SK-N-MC (cell line): Measurements from ENCODE around the gene XPOT.
A peak's percentile ranks its signal among the peaks of the same experiment; 100 is the strongest.

Source experiments
- DNase-seq: peaks from one replicate; pipeline ENCODE4 v3.0.0-alpha.2; 2011; ENCODE audit warnings: low read depth, low spot score
- H3K27ac ChIP-seq: fragments of 200-600 bp; sonication (generic); 2 replicates; pipeline ENCODE4 v1.5.1; 2016; ENCODE audit warnings: mixed run types
- H3K36me3 ChIP-seq: fragments of 200-600 bp; sonication (generic); 2 replicates; pipeline ENCODE4 v1.6.1; 2017; ENCODE audit warnings: antibody characterized with exemption, low read length, mixed read lengths; ENCODE audit not compliant: insufficient read depth
- H3K4me3 ChIP-seq: fragments of 200-600 bp; sonication (generic); 2 replicates; pipeline ENCODE4 v1.5.1; 2016
- H3K9ac ChIP-seq: fragments of 200-600 bp; sonication (generic); 2 replicates; pipeline ENCODE4 v1.8.0; 2017; ENCODE audit warnings: mixed run types, mixed read lengths; ENCODE audit not compliant: insufficient read length
- H3K9me3 ChIP-seq: fragments of 200-600 bp; sonication (generic); 2 replicates; pipeline ENCODE4 v1.6.1; 2017; ENCODE audit warnings: low read depth, mild to moderate bottlenecking, antibody characterized with exemption, low read length, moderate library complexity, mixed read lengths
- EZH2 ChIP-seq: fragments of 200-600 bp; sonication (generic); IDR thresholded peaks from one replicate; pipeline ENCODE4 v1.6.1; 2017; ENCODE audit warnings: antibody characterized with exemption
- FOXP2 ChIP-seq: optimal IDR thresholded peaks from 2 replicates; pipeline ENCODE3; 2011; ENCODE audit warnings: mild to moderate bottlenecking, moderate library complexity; ENCODE audit not compliant: insufficient read depth; ENCODE audit errors: extremely low read length, control extremely low read depth
- POLR2AphosphoS5 ChIP-seq: IDR thresholded peaks from 2 replicates; pipeline ENCODE4 v1.6.1; 2012; ENCODE audit warnings: mild to moderate bottlenecking, low read depth, low read length, borderline replicate concordance

Gene XPOT

DNA sequence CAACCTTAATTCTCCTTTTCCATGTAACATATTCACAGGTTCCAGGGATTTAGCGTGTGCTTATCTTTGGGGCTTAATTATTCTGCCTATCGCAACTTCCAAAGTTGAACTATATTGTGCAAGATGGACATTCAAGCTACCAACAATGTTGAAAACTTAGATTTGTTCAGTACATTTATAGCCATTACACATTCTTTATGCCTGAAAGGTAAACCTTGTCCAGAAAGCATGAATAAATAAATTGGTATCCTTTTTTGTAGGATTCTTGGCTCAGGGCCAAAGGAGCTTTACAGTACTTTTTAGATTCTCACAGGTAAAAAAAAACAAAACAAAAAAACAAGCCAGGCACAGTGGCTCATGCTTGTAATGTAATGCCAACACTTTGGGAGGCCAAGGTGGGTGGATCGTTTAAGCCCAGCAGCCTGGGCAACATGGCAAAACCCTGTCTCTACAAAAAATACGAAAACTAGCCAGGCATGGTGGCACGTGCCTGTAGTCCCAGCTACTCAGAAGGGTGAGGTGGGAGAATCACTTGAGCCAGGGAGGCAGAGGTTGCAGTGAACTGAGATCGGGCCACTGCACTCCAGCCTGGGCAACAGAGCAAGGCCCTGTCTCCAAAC, 16.9 kb upstream of the XPOT start:
- Histone ChIP-seq H3K4me3 (no peak overlapping the region), H3K9ac (no peak overlapping the region), H3K9me3 (no peaks in the 10 kb centered on the region), H3K27ac (no peak overlapping the region), H3K36me3 (no peaks in the 10 kb centered on the region)
- DNase-seq: no peak
- no peak for TF ChIP-seq POLR2AphosphoS5
- TF ChIP-seq EZH2: no peak
- TF ChIP-seq FOXP2: no peak

DNA sequence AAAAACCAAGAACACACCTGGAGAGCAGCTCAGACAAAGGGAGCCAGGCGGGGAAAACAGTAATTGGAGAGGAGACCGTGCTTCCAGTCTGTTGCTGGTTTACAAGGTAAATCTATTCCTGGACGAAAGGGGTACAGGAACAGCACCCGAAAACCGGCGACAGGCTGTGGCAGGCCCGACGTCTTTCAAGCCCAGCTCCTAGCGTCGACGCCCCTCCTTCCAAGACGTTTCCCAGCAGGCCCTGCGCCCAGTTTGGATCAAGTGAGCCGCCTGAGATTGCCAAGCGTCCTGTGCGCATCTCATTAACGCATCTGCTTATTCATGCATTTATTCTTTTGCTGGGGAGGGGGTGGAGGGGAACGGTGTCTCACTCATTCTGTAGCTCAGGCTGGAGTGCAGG, 15.0 kb upstream of the XPOT start:
- H3K9me3 ChIP-seq: no peaks in the 10 kb centered on the region
- H3K27ac ChIP-seq: no peak overlapping the region
- no peak overlapping the region for H3K4me3 ChIP-seq
- TF ChIP-seq EZH2 (no peak), FOXP2 (no peak), POLR2AphosphoS5 (no peak)
- H3K9ac ChIP-seq: no peak overlapping the region
- no peaks in the 10 kb centered on the region for H3K36me3 ChIP-seq
- no peak for DNase-seq

DNA sequence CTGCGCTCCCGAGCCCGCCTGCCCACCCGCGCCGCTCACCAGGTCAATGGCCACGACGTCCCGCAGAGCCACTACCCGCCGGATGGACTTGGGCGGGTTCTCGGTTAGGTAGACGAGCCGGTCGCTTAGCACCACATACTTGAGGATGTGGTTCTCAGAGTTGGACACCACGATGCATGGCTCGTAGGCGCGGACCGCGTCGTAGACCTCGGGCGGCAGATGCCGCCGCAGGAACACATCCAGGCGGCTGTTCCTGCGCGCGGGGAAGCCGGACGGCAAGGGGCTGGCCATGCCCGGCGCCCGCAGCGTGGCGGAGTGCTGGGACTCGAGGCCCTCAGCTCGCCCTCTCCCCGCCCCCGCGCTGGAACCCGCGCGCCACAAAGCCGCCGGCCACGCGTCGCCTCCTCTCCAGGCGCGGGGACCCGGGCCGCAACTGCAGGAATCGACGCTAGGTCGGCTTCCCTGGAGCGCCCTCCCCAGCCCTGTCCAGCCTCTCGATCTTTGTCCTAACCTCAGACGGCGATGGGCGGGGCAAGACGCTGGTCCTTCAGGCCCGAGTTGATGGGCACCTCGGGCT, 13.8 kb upstream of the XPOT start, which contains the start of gene C12orf56:
Gene C12orf56 (minus strand): TSS at position 484 of the 577 bp plus-strand sequence. CDS start 193 bp downstream, at position 291.
- no peak within 1 kb of the TSS for H3K4me3 ChIP-seq

DNA sequence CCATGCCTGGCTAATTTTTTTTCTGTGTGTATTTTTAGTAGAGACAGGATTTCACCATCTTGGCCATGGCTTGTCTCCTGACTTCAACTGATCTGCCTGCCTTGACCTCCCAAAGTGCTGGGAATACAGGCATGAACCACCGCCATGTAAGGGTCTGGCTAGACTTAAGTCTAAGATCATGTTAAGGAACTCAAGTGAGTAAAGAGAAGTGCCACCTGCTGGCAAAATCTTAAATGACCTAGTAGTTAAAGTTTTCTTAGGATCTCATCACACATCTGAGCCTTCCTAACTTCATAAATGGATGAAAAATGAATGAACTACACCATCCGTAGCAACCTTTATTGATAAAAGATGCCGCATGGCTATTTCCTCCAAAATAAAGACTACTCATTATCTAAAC, 12.0 kb upstream of the XPOT start:
- Histone ChIP-seq H3K36me3 (no peaks in the 10 kb centered on the region), H3K4me3 (no peak overlapping the region), H3K9me3 (no peaks in the 10 kb centered on the region), H3K9ac (no peak overlapping the region), H3K27ac (no peak overlapping the region)
- DNase-seq: no peak
- TF ChIP-seq FOXP2: no peak
- no peak for TF ChIP-seq EZH2
- no peak for TF ChIP-seq POLR2AphosphoS5

More for the DNA sequence above, 13.8 kb upstream of the XPOT start, which contains the start of gene C12orf56:
- H3K9me3 ChIP-seq: no peaks in the 10 kb centered on the region
- DNase-seq: no peak
- no peak for TF ChIP-seq POLR2AphosphoS5
- no peak for TF ChIP-seq FOXP2
- no peak for TF ChIP-seq EZH2
- no peaks in the 10 kb centered on the region for H3K36me3 ChIP-seq
- H3K9ac ChIP-seq: no peak within 1 kb of the TSS
- no peak within 1 kb of the TSS for H3K27ac ChIP-seq

DNA sequence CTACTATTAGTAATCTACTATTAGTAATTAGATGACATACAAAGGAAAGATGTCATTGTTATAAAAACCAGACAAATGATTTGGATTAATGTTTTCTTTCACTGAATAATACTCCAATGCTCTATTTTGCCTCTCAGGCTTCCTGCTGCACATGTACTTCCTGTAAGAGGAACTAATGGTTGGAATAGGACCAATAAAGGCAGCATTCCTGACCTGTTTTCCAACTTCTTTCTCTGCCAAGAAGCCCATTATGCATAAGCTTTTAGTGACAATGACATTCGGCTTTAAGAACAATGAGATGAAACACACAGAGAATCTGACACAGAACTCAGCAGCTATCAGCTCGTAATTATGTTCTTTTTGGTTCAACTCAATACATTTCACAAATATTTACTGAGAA, 8.5 kb upstream of the XPOT start:
- no peaks in the 10 kb centered on the region for H3K36me3 ChIP-seq
- H3K4me3 ChIP-seq: no peak overlapping the region
- no peak overlapping the region for H3K9ac ChIP-seq
- DNase-seq: no peak
- H3K27ac ChIP-seq: no peak overlapping the region
- TF ChIP-seq EZH2 (no peak), FOXP2 (no peak), POLR2AphosphoS5 (no peak)
- H3K9me3 ChIP-seq: no peaks in the 10 kb centered on the region

DNA sequence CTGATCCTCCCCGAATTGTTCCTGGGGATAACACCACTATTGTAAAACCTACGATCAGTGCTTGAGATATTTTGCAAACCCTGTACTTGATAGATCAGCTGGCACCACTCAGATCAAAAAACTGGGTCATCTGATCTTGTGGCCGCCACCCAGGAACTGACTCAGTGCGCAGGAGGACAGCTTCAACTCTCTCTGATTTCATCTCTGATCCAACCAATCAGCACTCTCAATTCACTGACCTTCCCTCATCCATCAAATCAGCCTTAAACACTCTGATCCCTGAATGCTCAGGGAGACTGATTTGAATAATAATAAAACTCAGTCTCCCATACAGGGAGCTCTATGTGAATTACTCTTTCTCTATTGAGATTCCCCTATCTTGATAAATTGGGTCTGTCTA, 4.2 kb upstream of the XPOT start:
- Histone ChIP-seq H3K27ac (no peak overlapping the region), H3K9ac (no peak overlapping the region)

DNA sequence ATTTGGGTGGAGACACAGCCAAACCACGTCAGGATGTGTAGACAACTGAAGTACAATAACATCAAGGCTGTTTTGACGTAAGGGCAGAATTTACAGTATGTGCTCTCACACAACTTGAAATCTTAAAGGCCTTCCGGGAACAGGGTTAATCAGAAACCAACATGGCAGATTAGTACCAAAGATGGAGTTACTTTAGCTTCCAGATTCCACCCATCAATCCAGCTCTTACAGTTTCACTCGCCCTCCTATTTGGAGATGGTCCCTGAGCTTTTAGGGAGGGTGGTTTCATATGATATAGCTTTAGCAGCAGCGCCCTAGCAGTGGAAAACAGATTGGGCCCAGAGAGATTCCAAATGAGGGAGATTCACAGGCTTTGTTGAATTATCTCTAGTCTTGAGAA, 2.0 kb upstream of the XPOT start:
- no peak for DNase-seq
- no peak for TF ChIP-seq FOXP2
- TF ChIP-seq POLR2AphosphoS5: no peak
- TF ChIP-seq EZH2: no peak
- H3K4me3 ChIP-seq: no peak overlapping the region

More for the DNA sequence above, 4.2 kb upstream of the XPOT start:
- DNase-seq: no peak
- Histone ChIP-seq H3K36me3 (no peaks in the 10 kb centered on the region), H3K4me3 (no peak overlapping the region), H3K9me3 (no peaks in the 10 kb centered on the region)
- no peak for TF ChIP-seq POLR2AphosphoS5
- TF ChIP-seq FOXP2: no peak
- no peak for TF ChIP-seq EZH2

DNA sequence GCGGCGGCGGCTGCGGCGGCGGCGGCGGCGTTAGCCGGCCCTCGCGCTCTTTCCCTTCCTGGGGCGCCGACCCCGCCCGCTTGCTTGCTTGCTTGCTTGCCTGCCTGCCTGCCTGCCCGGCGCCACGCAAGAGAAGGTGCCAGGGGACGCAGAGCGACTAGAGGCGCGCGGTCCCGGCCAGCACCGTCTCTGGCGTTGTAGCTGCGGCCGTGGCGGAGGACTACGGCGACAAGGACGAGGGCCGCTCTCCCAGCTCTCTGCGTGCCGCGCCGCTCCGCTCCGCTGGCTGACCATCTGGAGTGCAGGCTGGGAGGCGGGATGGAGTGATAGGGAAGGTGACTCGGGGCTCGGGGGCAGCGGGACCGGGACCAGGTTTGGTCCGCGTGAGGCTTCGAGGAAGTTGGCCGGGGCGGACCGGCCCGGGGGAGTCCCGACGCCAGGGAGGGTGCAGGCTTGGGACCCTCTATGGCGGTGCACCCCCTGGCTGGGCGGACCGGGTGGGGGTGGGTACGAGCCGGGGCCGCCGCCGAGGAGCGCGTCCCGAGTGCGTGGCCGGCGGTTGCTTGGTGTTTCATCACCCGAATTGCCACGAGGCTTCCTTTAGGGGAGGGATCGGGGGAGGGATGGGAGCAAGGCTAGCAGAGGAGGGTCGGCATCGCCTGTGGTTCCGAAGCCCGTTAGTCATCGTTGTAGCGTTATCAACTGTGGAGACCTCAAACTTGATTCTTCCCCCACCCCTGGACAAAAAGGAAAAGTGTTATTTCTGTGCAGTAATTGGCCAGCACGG, 471 bp downstream of the XPOT start:
- TF ChIP-seq FOXP2 (no peak), POLR2AphosphoS5 (peak; percentile 40)
- Histone ChIP-seq H3K4me3 (peak overlapping the region; percentile 99), H3K27ac (peak overlapping the region; percentile 99), H3K9me3 (no peaks in the 10 kb centered on the region), H3K36me3 (peaks cover 28% of the 10 kb centered on the region), H3K9ac (peak overlapping the region; percentile 100)
- DNase-seq: no peak

More for the DNA sequence above, 2.0 kb upstream of the XPOT start:
- Histone ChIP-seq H3K9me3 (no peaks in the 10 kb centered on the region), H3K9ac (no peak overlapping the region), H3K27ac (no peak overlapping the region), H3K36me3 (peaks cover 6% of the 10 kb centered on the region)
